Measurements from ENCODE around the gene ZNF655.
A peak's percentile ranks its signal among the peaks of the same experiment; 100 is the strongest.

The ZNF655 gene

DNA sequence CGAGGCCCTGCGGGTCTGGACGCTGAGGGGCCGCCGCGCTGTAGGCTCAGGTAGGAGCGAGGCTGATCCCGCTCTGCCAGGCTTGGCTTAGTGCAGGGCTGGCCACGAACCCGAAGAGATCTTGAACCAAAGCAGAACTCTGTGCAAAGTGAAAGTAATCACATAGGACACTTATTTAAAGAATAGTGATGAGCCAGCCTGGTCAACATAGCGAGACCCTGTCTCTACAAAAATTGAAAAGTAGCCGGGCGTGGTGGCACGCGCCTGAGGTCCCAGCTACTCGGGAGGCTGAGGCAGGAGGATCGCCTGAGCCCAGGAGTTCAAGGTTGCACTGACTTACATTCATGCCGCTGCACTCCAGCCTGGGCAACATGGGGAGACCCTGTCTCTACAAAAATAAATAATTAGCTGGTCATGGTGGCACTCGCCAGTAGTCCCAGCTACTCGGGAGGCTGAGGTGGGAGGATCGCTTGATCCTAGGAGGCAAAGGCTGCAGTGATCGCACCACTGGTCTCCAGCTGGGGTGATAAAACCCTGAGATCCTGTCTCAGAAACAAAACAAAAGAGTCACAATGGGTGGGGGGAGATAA, 58.8 kb downstream of the ZNF655 start:
- Histone ChIP-seq H3K4ac (ENCODE audit: low read length) (no peak overlapping the region), H4K91ac (ENCODE audit: low read depth, low read length, poor library complexity) (no peak overlapping the region), H2BK15ac (ENCODE audit: low read length) (no peak overlapping the region), H4K8ac (ENCODE audit: low read depth, low read length) (no peak overlapping the region), H3K18ac (ENCODE audit: low read length) (no peak overlapping the region), H3K4me3 (ENCODE audit: low read length in 2 of 2) (peak overlapping the region; percentile 59 to 91), H3K79me1 (ENCODE audit: low read depth, low read length) (peaks cover 7% of the 10 kb centered on the region), H3K4me2 (ENCODE audit: insufficient read depth, low read length, poor library complexity, severe bottlenecking) (peak overlapping the region; percentile 75), H3K23ac (ENCODE audit: low read depth, low read length, poor library complexity) (peak overlapping the region; percentile 14), H2BK12ac (ENCODE audit: low read length) (no peak overlapping the region), H2BK5ac (ENCODE audit: low read length) (no peak overlapping the region), H3K4me1 (ENCODE audit: control insufficient read depth in 2 of 2, insufficient read depth in 1 of 2, low read depth in 1 of 2, low read length in 2 of 2) (peaks cover 2 to 4% of the 10 kb centered on the region in 2 donors), H3K9me3 (replicated peaks in 1 of 2; ENCODE audit: control insufficient read depth in 2 of 2, insufficient read depth in 1 of 2, low read depth in 1 of 2, low read length in 2 of 2) (no peaks in the 10 kb centered on the region), H3K36me3 (replicated peaks in 1 of 2; ENCODE audit: control insufficient read depth in 2 of 2, insufficient read depth in 2 of 2, low read length in 2 of 2) (peaks cover 23 to 46% of the 10 kb centered on the region in 2 donors), H2AFZ (ENCODE audit: low read length) (peak overlapping the region; percentile 94), H3K14ac (ENCODE audit: low read length) (peak overlapping the region; percentile 10), H3K9ac (ENCODE audit: low read depth, low read length, poor library complexity) (peak overlapping the region; percentile 97), H2AK5ac (ENCODE audit: low read depth, low read length) (peak overlapping the region; percentile 6), H2BK120ac (ENCODE audit: low read depth, low read length) (no peak overlapping the region), H3K27ac (replicated peaks; ENCODE audit: low read length) (no peak overlapping the region), H3K27me3 (ENCODE audit: control insufficient read depth in 3 of 3, insufficient read depth in 3 of 3, low read depth in 1 of 3, low read length in 3 of 3) (no peaks in the 10 kb centered on the region)
- no CpG with 5 or more reads among the region's 22 CpGs for WGBS, 2 donors (ENCODE audit: extremely low coverage in 2 of 2, insufficient read length in 2 of 2, insufficient replicate concordance in 1 of 2)
- no peak for DNase-seq (ENCODE audit: low spot score)

DNA sequence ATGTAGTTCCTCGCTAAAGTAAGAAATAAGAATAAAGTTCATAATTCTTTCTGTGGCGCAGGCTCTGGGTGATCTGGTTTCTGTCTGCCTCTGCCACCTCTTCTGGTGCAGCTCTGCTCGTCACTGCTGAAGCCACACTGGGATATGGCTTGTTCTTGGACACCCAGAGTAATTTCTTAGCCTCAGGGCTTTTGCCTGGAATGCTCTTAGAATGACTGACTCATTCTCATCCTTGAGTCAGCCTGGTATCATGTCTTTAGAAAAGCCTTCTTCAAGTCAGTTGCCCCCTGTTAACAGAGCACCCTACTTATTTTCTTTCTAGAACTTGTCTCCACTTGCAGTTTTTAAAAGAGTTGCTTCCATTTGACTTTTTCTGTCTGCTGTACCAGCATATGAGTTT, 60.3 kb downstream of the ZNF655 start:
- H3K18ac ChIP-seq (ENCODE audit: low read length), result no peak overlapping the region
- no peak overlapping the region for H3K23ac ChIP-seq (ENCODE audit: low read depth, low read length, poor library complexity)
- no peaks in the 10 kb centered on the region for H3K27me3 ChIP-seq (ENCODE audit: control insufficient read depth in 3 of 3, insufficient read depth in 3 of 3, low read depth in 1 of 3, low read length in 3 of 3)
- no CpG with 5 or more reads among the region's 3 CpGs for WGBS, 2 donors (ENCODE audit: extremely low coverage in 2 of 2, insufficient read length in 2 of 2, insufficient replicate concordance in 1 of 2)
- no peaks in the 10 kb centered on the region for H3K9me3 ChIP-seq (replicated peaks in 1 of 2; ENCODE audit: control insufficient read depth in 2 of 2, insufficient read depth in 1 of 2, low read depth in 1 of 2, low read length in 2 of 2)
- H2BK15ac ChIP-seq (ENCODE audit: low read length), result no peak overlapping the region
- H3K27ac ChIP-seq (replicated peaks; ENCODE audit: low read length), result no peak overlapping the region
- no peak overlapping the region for H3K4ac ChIP-seq (ENCODE audit: low read length)
- H3K4me2 ChIP-seq (ENCODE audit: insufficient read depth, low read length, poor library complexity, severe bottlenecking), result no peak overlapping the region
- no peak overlapping the region for H4K91ac ChIP-seq (ENCODE audit: low read depth, low read length, poor library complexity)
- no peak overlapping the region for H2AK5ac ChIP-seq (ENCODE audit: low read depth, low read length)
- no peak overlapping the region for H2AFZ ChIP-seq (ENCODE audit: low read length)
- no peak overlapping the region for H2BK5ac ChIP-seq (ENCODE audit: low read length)
- no peak for DNase-seq (ENCODE audit: low spot score)
- no peak overlapping the region for H3K14ac ChIP-seq (ENCODE audit: low read length)
- H3K4me3 ChIP-seq (ENCODE audit: low read length in 2 of 2), result no peak overlapping the region
- H4K8ac ChIP-seq (ENCODE audit: low read depth, low read length), result no peak overlapping the region
- H2BK120ac ChIP-seq (ENCODE audit: low read depth, low read length), result no peak overlapping the region
- peaks cover 8% of the 10 kb centered on the region for H3K79me1 ChIP-seq (ENCODE audit: low read depth, low read length)
- peaks cover 2 to 4% of the 10 kb centered on the region in 2 donors for H3K4me1 ChIP-seq (ENCODE audit: control insufficient read depth in 2 of 2, insufficient read depth in 1 of 2, low read depth in 1 of 2, low read length in 2 of 2)
- H2BK12ac ChIP-seq (ENCODE audit: low read length), result no peak overlapping the region
- no peak overlapping the region for H3K9ac ChIP-seq (ENCODE audit: low read depth, low read length, poor library complexity)
- H3K36me3 ChIP-seq (replicated peaks in 1 of 2; ENCODE audit: control insufficient read depth in 2 of 2, insufficient read depth in 2 of 2, low read length in 2 of 2), result peaks cover 33 to 59% of the 10 kb centered on the region in 2 donors

GRCh38 chr7:99619571-99620130, 61.2 kb downstream of the ZNF655 start:
- no peak for DNase-seq (ENCODE audit: low spot score)
- no peaks in the 10 kb centered on the region for H3K27me3 ChIP-seq (ENCODE audit: control insufficient read depth in 3 of 3, insufficient read depth in 3 of 3, low read depth in 1 of 3, low read length in 3 of 3)
- peaks cover 42 to 69% of the 10 kb centered on the region in 2 donors for H3K36me3 ChIP-seq (replicated peaks in 1 of 2; ENCODE audit: control insufficient read depth in 2 of 2, insufficient read depth in 2 of 2, low read length in 2 of 2)
- H3K4ac ChIP-seq (ENCODE audit: low read length), result no peak overlapping the region
- H3K9me3 ChIP-seq (replicated peaks in 1 of 2; ENCODE audit: control insufficient read depth in 2 of 2, insufficient read depth in 1 of 2, low read depth in 1 of 2, low read length in 2 of 2), result no peaks in the 10 kb centered on the region
- H3K23ac ChIP-seq (ENCODE audit: low read depth, low read length, poor library complexity), result no peak overlapping the region
- peaks cover 2 to 4% of the 10 kb centered on the region in 2 donors for H3K4me1 ChIP-seq (ENCODE audit: control insufficient read depth in 2 of 2, insufficient read depth in 1 of 2, low read depth in 1 of 2, low read length in 2 of 2)
- H3K18ac ChIP-seq (ENCODE audit: low read length), result no peak overlapping the region
- H3K4me3 ChIP-seq (ENCODE audit: low read length in 2 of 2), result no peak overlapping the region
- H2AK5ac ChIP-seq (ENCODE audit: low read depth, low read length), result no peak overlapping the region
- no peak overlapping the region for H2BK120ac ChIP-seq (ENCODE audit: low read depth, low read length)
- no peak overlapping the region for H4K91ac ChIP-seq (ENCODE audit: low read depth, low read length, poor library complexity)
- no peak overlapping the region for H2BK5ac ChIP-seq (ENCODE audit: low read length)
- H4K8ac ChIP-seq (ENCODE audit: low read depth, low read length), result no peak overlapping the region
- H3K14ac ChIP-seq (ENCODE audit: low read length), result no peak overlapping the region
- no peak overlapping the region for H3K4me2 ChIP-seq (ENCODE audit: insufficient read depth, low read length, poor library complexity, severe bottlenecking)
- WGBS, 2 donors (ENCODE audit: extremely low coverage in 2 of 2, insufficient read length in 2 of 2, insufficient replicate concordance in 1 of 2), result no CpG with 5 or more reads among the region's 18 CpGs
- H2BK15ac ChIP-seq (ENCODE audit: low read length), result no peak overlapping the region
- no peak overlapping the region for H2BK12ac ChIP-seq (ENCODE audit: low read length)
- peaks cover 9% of the 10 kb centered on the region for H3K79me1 ChIP-seq (ENCODE audit: low read depth, low read length)
- H2AFZ ChIP-seq (ENCODE audit: low read length), result no peak overlapping the region
- H3K27ac ChIP-seq (replicated peaks; ENCODE audit: low read length), result no peak overlapping the region
- H3K9ac ChIP-seq (ENCODE audit: low read depth, low read length, poor library complexity), result no peak overlapping the region

GRCh38 chr7:99621271-99621670, 62.8 kb downstream of the ZNF655 start:
- Histone ChIP-seq H3K27ac (replicated peaks; ENCODE audit: low read length) (no peak overlapping the region), H3K9me3 (replicated peaks in 1 of 2; ENCODE audit: control insufficient read depth in 2 of 2, insufficient read depth in 1 of 2, low read depth in 1 of 2, low read length in 2 of 2) (no peaks in the 10 kb centered on the region), H3K27me3 (ENCODE audit: control insufficient read depth in 3 of 3, insufficient read depth in 3 of 3, low read depth in 1 of 3, low read length in 3 of 3) (no peaks in the 10 kb centered on the region), H3K4me2 (ENCODE audit: insufficient read depth, low read length, poor library complexity, severe bottlenecking) (no peak overlapping the region), H3K79me1 (ENCODE audit: low read depth, low read length) (peaks cover 9% of the 10 kb centered on the region), H3K4me3 (ENCODE audit: low read length in 2 of 2) (no peak overlapping the region), H2BK5ac (ENCODE audit: low read length) (no peak overlapping the region), H2BK15ac (ENCODE audit: low read length) (no peak overlapping the region), H3K14ac (ENCODE audit: low read length) (no peak overlapping the region), H3K4ac (ENCODE audit: low read length) (no peak overlapping the region), H3K9ac (ENCODE audit: low read depth, low read length, poor library complexity) (no peak overlapping the region), H2AFZ (ENCODE audit: low read length) (no peak overlapping the region), H3K23ac (ENCODE audit: low read depth, low read length, poor library complexity) (no peak overlapping the region), H2BK120ac (ENCODE audit: low read depth, low read length) (no peak overlapping the region), H2AK5ac (ENCODE audit: low read depth, low read length) (no peak overlapping the region), H3K4me1 (ENCODE audit: control insufficient read depth in 2 of 2, insufficient read depth in 1 of 2, low read depth in 1 of 2, low read length in 2 of 2) (peaks cover 2 to 4% of the 10 kb centered on the region in 2 donors), H2BK12ac (ENCODE audit: low read length) (no peak overlapping the region), H3K36me3 (replicated peaks in 1 of 2; ENCODE audit: control insufficient read depth in 2 of 2, insufficient read depth in 2 of 2, low read length in 2 of 2) (peaks cover 54 to 85% of the 10 kb centered on the region in 2 donors), H4K91ac (ENCODE audit: low read depth, low read length, poor library complexity) (no peak overlapping the region), H3K18ac (ENCODE audit: low read length) (no peak overlapping the region), H4K8ac (ENCODE audit: low read depth, low read length) (no peak overlapping the region)
- no peak for DNase-seq (ENCODE audit: low spot score)
- WGBS, 2 donors (ENCODE audit: extremely low coverage in 2 of 2, insufficient read length in 2 of 2, insufficient replicate concordance in 1 of 2), result no CpG with 5 or more reads among the region's 5 CpGs

Measured in neuronal stem cell (in vitro differentiated cells).